Superior temporal gyrus (tissue), 1 donor: ENCODE measurements around the gene RCN1.
"Not testable (repeated sequence)": the region's sequence is repeated elsewhere in the genome, so short reads cannot be mapped to it uniquely, and the experiment has no call there.

ENCODE experiments used
- DNase-seq: peaks from one replicate; pipeline ENCODE4 v3.0.0-alpha.2; 2016; ENCODE audit errors: extremely low spot score

Gene RCN1

GRCh38 chr11:32090545-32091370 is at the start of gene RCN1:
Gene RCN1 (plus strand): TSS chr11:32091074. CDS start chr11:32091197, 123 bp downstream.
- no peak for DNase-seq

- DNase-seq: no peak
Measured at GRCh38 chr11:32043737-32044136, 47.1 kb upstream of the RCN1 start.

- DNase-seq: no peak
Measured at GRCh38 chr11:32044158-32044863, 46.6 kb upstream of the RCN1 start.

GRCh38 chr11:32045456-32045855 is 45.4 kb upstream of the RCN1 start:
- DNase-seq: no peak

GRCh38 chr11:32050264-32050663 is 40.6 kb upstream of the RCN1 start:
- DNase-seq: no peak

- peak; percentile 91 for DNase-seq
Measured at GRCh38 chr11:32052215-32052614, 38.7 kb upstream of the RCN1 start.

- no peak for DNase-seq
Measured at GRCh38 chr11:32053151-32053888, 37.6 kb upstream of the RCN1 start.

- DNase-seq: no peak
Measured at GRCh38 chr11:32055861-32056260, 35.0 kb upstream of the RCN1 start.

GRCh38 chr11:32056438-32056837 is 34.4 kb upstream of the RCN1 start:
- DNase-seq: no peak

- no peak for DNase-seq
Measured at GRCh38 chr11:32059686-32060462, 31.0 kb upstream of the RCN1 start.

- peak; percentile 50 for DNase-seq
Measured at GRCh38 chr11:32062540-32062939, 28.3 kb upstream of the RCN1 start.

GRCh38 chr11:32063031-32063430 is 27.8 kb upstream of the RCN1 start:
- not testable (repeated sequence) for DNase-seq

GRCh38 chr11:32065865-32066629 is 24.8 kb upstream of the RCN1 start:
- DNase-seq: no peak

- DNase-seq: no peak
Measured at GRCh38 chr11:32068134-32068870, 22.6 kb upstream of the RCN1 start.

- no peak for DNase-seq
Measured at GRCh38 chr11:32069361-32070058, 21.4 kb upstream of the RCN1 start.

GRCh38 chr11:32070692-32071091 is 20.2 kb upstream of the RCN1 start:
- DNase-seq: no peak

- DNase-seq: no peak
Measured at GRCh38 chr11:32071811-32072210, 19.1 kb upstream of the RCN1 start.

- DNase-seq: no peak
Measured at GRCh38 chr11:32072872-32073643, 17.8 kb upstream of the RCN1 start.

- DNase-seq: no peak
Measured at GRCh38 chr11:32073644-32074026, 17.2 kb upstream of the RCN1 start.
